Measurements from ENCODE around the gene RPA3.

- TF ChIP-seq CTCF (IDR thresholded peaks at IDR 0.05; ENCODE audit: low read depth, low read length, poor library complexity, severe bottlenecking) (no peak), EZH2phosphoT487 (IDR thresholded peaks at IDR 0.05; ENCODE audit: borderline replicate concordance, low read length) (no peak)
Measured at GRCh38 chr7:7652798-7653540, 65.4 kb downstream of the RPA3 start.

Data from DOHH2 (cell line).